ENCODE measurements around the gene GMEB2.
A peak's percentile ranks its signal among the peaks of the same experiment; 100 is the strongest.
"Not testable (repeated sequence)": the region's sequence is repeated elsewhere in the genome, so short reads cannot be mapped to it uniquely, and the experiment has no call there.

The GMEB2 gene

GRCh38 chr20:63560333-63560805, 66.5 kb downstream of the GMEB2 start:
- no peak for DNase-seq (ENCODE audit: low read depth in 2 of 2)

- not testable (repeated sequence) for DNase-seq (ENCODE audit: low read depth in 2 of 2)
Observed at GRCh38 chr20:63559485-63560332, 67.2 kb downstream of the GMEB2 start.

GRCh38 chr20:63558804-63559484, 68.0 kb downstream of the GMEB2 start:
- no peak for DNase-seq (ENCODE audit: low read depth in 2 of 2)

- no peak for DNase-seq (ENCODE audit: low read depth in 2 of 2)
Observed at GRCh38 chr20:63557481-63557891, 69.4 kb downstream of the GMEB2 start.

GRCh38 chr20:63556873-63557478, 69.9 kb downstream of the GMEB2 start:
- no peak for DNase-seq (ENCODE audit: low read depth in 2 of 2)

GRCh38 chr20:63555661-63556381, 71.1 kb downstream of the GMEB2 start:
- DNase-seq (ENCODE audit: low read depth in 2 of 2): no peak

- DNase-seq (ENCODE audit: low read depth in 2 of 2): no peak
Observed at GRCh38 chr20:63554361-63555278, 72.3 kb downstream of the GMEB2 start.

GRCh38 chr20:63553933-63554290, 73.0 kb downstream of the GMEB2 start, which contains the start of gene FNDC11:
Gene FNDC11, plus strand, starts transcription at chr20:63554159. Its CDS starts 1,505 bp downstream, at chr20:63555664.
- DNase-seq (ENCODE audit: low read depth in 2 of 2): peak in 1 of 2 donors; percentile 31

GRCh38 chr20:63553251-63553932, 73.5 kb downstream of the GMEB2 start:
- DNase-seq (ENCODE audit: low read depth in 2 of 2): peak; percentile 90 to 91

GRCh38 chr20:63552481-63553249, 74.2 kb downstream of the GMEB2 start:
- no peak for DNase-seq (ENCODE audit: low read depth in 2 of 2)

GRCh38 chr20:63551068-63551467, 75.8 kb downstream of the GMEB2 start:
- DNase-seq (ENCODE audit: low read depth in 2 of 2): no peak

- no peak for DNase-seq (ENCODE audit: low read depth in 2 of 2)
Observed at GRCh38 chr20:63549679-63550282, 77.1 kb downstream of the GMEB2 start.

- DNase-seq (ENCODE audit: low read depth in 2 of 2): no peak
Observed at GRCh38 chr20:63549019-63549418, 77.9 kb downstream of the GMEB2 start.

- no peak for DNase-seq (ENCODE audit: low read depth in 2 of 2)
Observed at GRCh38 chr20:63548542-63548941, 78.4 kb downstream of the GMEB2 start.

GRCh38 chr20:63547725-63548480, 79.0 kb downstream of the GMEB2 start, which contains the start of gene SRMS:
Gene SRMS, minus strand, starts transcription at chr20:63547749. Its CDS starts 286 bp downstream, at chr20:63547463.
- no peak for DNase-seq (ENCODE audit: low read depth in 2 of 2)

- DNase-seq (ENCODE audit: low read depth in 2 of 2): no peak
Observed at GRCh38 chr20:63546956-63547724, 79.8 kb downstream of the GMEB2 start.

- no peak for DNase-seq (ENCODE audit: low read depth in 2 of 2)
Observed at GRCh38 chr20:63546256-63546955, 80.5 kb downstream of the GMEB2 start.

Measured in stimulated activated CD4-positive, alpha-beta T cell treated with anti-CD3 and anti-CD28 coated beads, Interleukin-1b, Interleukin-23, amount 100 ng/mL, for 1 hour (primary cell).